Activated naive CD4-positive, alpha-beta T cell treated with anti-CD3 and anti-CD28 coated beads for 36 hours (primary cell): ENCODE results near the gene PRDM15. TPM values are rescaled to one million over a fixed set of nuclear protein-coding genes. Genes with fewer than 3 reads are reported as not detected.

ENCODE experiments used
- CTCF ChIA-PET: fragments of 350-600 bp; sonication (Branson Sonifier 250); formaldehyde crosslinking; loops from one replicate; lab custom pipeline; 2021; ENCODE audit warnings: antibody characterized with exemption; lab: Charles Lee
- DNase-seq: peaks from one replicate; pipeline ENCODE4 v3.0.0-alpha.2; 2020
- H3K27ac Mint-ChIP-seq: one replicate; pipeline ENCODE4 v1.8.0; 2021; ENCODE audit warnings: mild to moderate bottlenecking, mixed read lengths
- H3K27me3 Mint-ChIP-seq: one replicate; pipeline ENCODE4 v1.8.0; 2021; ENCODE audit warnings: low read depth, mixed read lengths
- H3K36me3 Mint-ChIP-seq: one replicate; pipeline ENCODE4 v1.8.0; 2021; ENCODE audit warnings: low read depth, mixed read lengths
- H3K4me1 Mint-ChIP-seq: one replicate; pipeline ENCODE4 v1.8.0; 2021; ENCODE audit warnings: low read depth, mixed read lengths
- H3K4me3 Mint-ChIP-seq: one replicate; pipeline ENCODE4 v1.8.0; 2021; ENCODE audit warnings: mild to moderate bottlenecking, moderate library complexity, mixed read lengths
- H3K9me3 Mint-ChIP-seq: one replicate; pipeline ENCODE4 v1.8.0; 2021; ENCODE audit warnings: mixed read lengths
- intact Hi-C: fragments of 100-400 bp; cut with micrococcal nuclease; formaldehyde crosslinking; loops from one replicate; pipeline ENCODE4 v1.15.1; 2023
- total RNA-seq, 2 experiments: library from RNA; stranded (reverse); gene quantifications; one replicate each; pipeline ENCODE4 v1.2.3, GENCODE V29; 2021

Gene PRDM15
- total RNA-seq, 2 experiments from 2014 or later = 9.6 to 9.8 TPM

DNA sequence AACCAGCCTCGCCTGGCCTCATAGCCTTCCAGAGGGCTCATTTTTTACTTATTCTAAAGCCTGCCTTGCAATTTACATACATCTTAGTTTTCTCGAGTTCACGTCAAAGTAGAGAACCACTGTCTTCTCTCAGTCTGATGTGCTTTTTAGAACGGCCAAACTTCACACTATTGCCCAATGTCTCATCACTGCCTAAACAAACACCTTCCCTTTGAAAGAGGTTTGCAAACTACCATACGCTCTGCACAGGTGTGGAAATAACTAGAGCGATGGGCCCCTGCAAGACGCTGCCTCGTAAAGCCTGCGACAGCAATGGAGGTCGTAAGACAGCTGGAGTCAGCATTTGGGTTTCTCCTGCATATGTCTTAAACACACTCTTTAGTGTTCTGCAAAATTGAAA, 22.6 kb downstream of the PRDM15 start:
- CTCF ChIA-PET = no interaction called here
- H3K36me3 Mint-ChIP-seq = peaks cover 25% of the 10 kb centered on the region
- intact Hi-C loops = no loop called here
- no peaks in the 10 kb centered on the region for H3K9me3 Mint-ChIP-seq
- no peaks in the 10 kb centered on the region for H3K4me1 Mint-ChIP-seq
- no peak overlapping the region for H3K27ac Mint-ChIP-seq
- no peaks in the 10 kb centered on the region for H3K27me3 Mint-ChIP-seq
- no peak overlapping the region for H3K4me3 Mint-ChIP-seq
- no peak for DNase-seq

DNA sequence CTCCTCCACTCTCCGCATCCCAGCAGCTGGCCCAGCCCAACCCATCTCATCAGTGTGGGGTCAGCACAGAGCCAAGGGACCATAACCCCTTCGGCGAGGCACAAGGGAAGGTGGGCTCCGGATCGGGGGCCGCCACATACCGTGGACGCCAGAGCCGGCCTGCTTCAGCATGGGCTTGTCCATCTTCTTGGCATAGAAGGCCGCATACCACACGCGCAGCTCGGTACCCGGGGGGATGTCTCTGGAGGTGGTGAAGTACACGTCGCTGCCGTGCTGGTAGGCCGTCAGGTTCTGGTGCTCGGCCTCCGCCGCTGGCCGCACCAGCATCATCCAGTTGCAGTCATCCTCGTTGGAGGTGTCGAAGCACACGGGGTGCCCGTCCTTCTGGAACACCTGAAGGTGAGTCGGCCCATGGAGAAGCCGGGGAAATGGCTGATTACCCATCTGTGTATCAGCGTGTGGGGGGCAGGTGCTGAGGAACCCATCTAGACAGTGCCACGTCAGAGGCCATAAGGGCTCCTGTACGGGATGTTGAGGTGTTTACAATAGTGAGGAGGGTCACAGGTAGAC, 24.6 kb downstream of the PRDM15 start:
- Mint-ChIP-seq H3K4me3 (no peak overlapping the region), H3K4me1 (no peaks in the 10 kb centered on the region), H3K27ac (no peak overlapping the region), H3K27me3 (no peaks in the 10 kb centered on the region), H3K36me3 (peaks cover 25% of the 10 kb centered on the region), H3K9me3 (no peaks in the 10 kb centered on the region)
- intact Hi-C loops = no loop called here
- CTCF ChIA-PET = no interaction called here
- DNase-seq = no peak

DNA sequence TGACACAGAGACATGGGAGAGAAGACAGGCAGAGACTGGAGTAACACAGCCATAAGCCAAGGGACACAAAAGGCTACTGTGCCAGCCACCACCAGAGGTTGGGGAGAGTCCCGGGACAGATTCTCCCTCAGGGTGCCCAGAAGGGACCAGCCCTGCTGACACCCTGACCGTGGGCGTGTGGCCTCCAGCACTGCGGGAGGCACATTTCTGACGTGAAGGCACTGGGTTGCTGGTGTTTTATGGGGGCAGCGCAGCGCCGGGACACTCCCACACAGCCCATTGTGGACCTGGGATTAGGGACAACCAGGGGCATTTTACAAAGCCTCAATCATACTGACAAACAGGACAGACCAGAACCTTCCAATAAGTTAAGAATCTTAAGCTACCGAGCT, 26.2 kb downstream of the PRDM15 start:
- no peaks in the 10 kb centered on the region for H3K9me3 Mint-ChIP-seq
- no peaks in the 10 kb centered on the region for H3K4me1 Mint-ChIP-seq
- CTCF ChIA-PET = interaction anchor here (1.1 to 1.2 kb wide), 2 partner anchors 37 to 265 kb away, joined by 3 to 4 read pairs; no protein-coding TSS in a partner anchor
- no peak overlapping the region for H3K27ac Mint-ChIP-seq
- H3K36me3 Mint-ChIP-seq = peaks cover 24% of the 10 kb centered on the region
- no peaks in the 10 kb centered on the region for H3K27me3 Mint-ChIP-seq
- intact Hi-C loops = no loop called here
- no peak overlapping the region for H3K4me3 Mint-ChIP-seq
- no peak for DNase-seq

DNA sequence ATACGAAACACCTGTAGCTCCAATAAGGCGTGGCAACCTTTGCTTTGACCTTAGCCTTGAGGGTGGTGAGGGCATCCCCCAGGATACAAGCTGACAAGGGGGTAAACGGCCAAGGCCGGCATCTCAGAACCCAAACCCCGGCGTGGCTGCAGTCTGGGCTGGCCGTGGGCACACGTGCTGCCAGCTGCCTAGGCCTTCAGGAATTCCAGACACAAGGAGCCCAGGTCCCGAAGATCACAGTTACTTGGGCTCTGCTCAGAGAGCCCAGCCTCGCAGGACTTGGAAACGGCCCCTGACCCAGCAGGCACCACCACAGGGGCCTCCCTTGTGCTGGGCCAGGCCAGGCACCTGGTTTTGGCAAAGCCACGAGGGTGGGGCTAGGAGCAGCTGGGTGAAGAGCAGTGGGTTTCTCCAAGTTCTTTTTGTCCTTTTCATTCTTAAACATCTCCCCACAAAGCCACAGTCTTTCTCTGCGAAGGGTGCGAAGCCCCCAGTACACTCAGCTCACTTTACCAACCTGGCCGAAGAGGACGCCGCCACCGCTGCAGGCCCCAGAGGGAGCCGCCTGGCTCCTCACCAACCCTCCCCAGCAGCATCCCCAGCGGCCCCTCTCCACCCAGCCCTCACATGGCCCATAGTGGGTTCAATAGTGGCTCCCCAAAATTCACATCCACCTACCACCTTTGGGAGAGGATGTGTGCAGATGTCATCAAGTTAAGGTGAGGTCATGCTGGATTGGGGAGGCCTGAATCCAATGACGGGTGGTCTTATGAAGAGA, 26.8 kb downstream of the PRDM15 start:
- H3K27ac Mint-ChIP-seq = no peak overlapping the region
- peaks cover 20% of the 10 kb centered on the region for H3K36me3 Mint-ChIP-seq
- no peaks in the 10 kb centered on the region for H3K9me3 Mint-ChIP-seq
- no peaks in the 10 kb centered on the region for H3K4me1 Mint-ChIP-seq
- H3K27me3 Mint-ChIP-seq = no peaks in the 10 kb centered on the region
- CTCF ChIA-PET = interaction anchor here (1.1 kb wide), 1 partner anchor 266 kb away, joined by 4 read pairs; no protein-coding TSS in a partner anchor
- intact Hi-C loops = no loop called here
- no peak overlapping the region for H3K4me3 Mint-ChIP-seq
- DNase-seq = no peak

DNA sequence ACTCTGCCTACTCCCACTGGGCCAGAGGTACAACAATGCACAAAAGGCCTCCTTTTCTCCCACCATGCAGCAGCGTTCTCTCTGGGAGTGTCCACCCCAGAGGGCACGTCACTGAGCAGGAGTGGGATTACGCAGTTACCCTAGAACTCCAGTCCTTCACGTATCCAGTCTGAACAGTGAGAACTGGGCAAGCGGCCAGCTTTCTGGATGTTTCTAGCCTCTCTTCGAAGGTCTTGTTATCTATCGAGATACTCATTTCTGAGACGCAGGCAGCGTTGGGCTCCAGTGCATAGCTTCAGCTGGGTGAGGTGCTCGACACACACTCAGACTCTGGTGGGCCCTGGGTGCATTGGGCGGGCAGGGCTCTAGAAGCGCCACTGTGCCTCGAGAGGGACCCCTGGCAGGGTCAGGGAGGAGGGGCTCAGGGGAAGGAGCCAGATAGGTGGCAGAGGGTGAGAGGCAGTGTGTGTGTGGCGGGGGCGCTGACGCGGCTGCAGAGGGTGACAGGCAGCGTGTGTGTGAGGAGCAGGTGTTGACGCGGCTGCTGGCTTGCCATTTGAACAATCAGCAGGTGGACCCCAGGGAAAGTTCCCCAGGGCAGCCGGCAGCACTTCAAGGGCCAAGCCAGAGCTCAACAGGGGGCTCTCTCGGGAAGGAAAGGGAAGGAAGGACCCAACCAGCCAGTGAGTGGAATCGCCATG, 27.9 kb downstream of the PRDM15 start:
- H3K4me1 Mint-ChIP-seq = no peaks in the 10 kb centered on the region
- H3K9me3 Mint-ChIP-seq = no peaks in the 10 kb centered on the region
- H3K27ac Mint-ChIP-seq = no peak overlapping the region
- H3K36me3 Mint-ChIP-seq = peaks cover 13% of the 10 kb centered on the region
- no peak overlapping the region for H3K4me3 Mint-ChIP-seq
- no peaks in the 10 kb centered on the region for H3K27me3 Mint-ChIP-seq
- CTCF ChIA-PET = no interaction called here
- no peak for DNase-seq
- intact Hi-C loops = no loop called here

DNA sequence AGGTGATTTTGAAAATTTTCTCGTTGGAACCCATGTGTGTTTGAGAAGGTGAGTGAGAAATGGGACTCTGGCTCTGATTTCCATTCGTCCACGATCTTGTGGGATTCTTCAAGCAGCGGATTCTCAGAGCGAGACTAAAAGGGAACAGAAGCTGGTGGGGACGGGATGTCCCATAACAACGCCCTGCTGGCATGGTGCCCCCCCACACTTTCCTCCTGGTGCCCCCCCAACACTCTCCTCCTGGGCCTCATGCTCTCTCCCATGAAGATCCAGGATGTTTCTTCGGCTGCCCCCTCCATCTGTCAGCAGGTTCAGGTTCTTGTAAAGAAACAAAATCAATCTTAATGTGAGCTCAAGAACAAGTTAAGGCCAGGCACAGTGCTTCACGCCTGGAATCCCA, 29.1 kb downstream of the PRDM15 start:
- CTCF ChIA-PET = interaction anchor here (1.1 kb wide), 1 partner anchor 33 kb away, joined by 3 read pairs; no protein-coding TSS in a partner anchor
- no peak overlapping the region for H3K27ac Mint-ChIP-seq
- intact Hi-C loops = no loop called here
- DNase-seq = no peak
- no peaks in the 10 kb centered on the region for H3K9me3 Mint-ChIP-seq
- H3K36me3 Mint-ChIP-seq = peaks cover 12% of the 10 kb centered on the region
- H3K4me1 Mint-ChIP-seq = no peaks in the 10 kb centered on the region
- H3K27me3 Mint-ChIP-seq = no peaks in the 10 kb centered on the region
- no peak overlapping the region for H3K4me3 Mint-ChIP-seq

DNA sequence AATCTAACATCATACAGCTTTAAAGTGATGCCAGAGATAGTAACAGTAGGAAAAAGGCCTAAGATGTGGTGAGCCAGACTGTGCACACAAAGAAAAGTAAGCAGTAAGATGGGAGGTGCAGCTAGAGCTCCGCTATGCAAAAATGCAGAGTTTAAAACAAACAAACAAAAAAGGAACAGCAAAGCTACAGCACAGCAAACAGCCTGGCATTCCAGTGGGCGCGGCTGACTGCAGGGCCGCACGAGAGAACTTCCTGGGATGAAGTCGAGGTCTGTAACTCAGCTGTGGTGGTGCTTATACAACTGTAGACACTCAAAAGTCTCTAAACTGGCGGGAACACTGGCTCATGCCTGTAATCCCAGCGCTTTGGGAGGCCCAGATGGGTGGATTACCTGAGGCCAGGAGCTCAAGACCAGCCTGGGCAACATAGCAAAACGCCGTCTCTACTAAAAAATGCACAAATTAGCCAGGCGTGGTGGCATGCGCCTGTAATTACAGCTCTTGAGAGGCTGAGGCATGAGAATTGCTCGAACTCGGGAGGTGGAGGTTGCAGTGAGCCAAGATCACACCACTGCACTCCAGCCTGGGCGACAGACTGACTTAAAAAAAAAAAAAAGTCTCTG, 30.1 kb downstream of the PRDM15 start:
- H3K4me3 Mint-ChIP-seq = no peak overlapping the region
- H3K27me3 Mint-ChIP-seq = no peaks in the 10 kb centered on the region
- H3K4me1 Mint-ChIP-seq = no peaks in the 10 kb centered on the region
- intact Hi-C loops = no loop called here
- CTCF ChIA-PET = interaction anchor here (0.7 kb wide), 1 partner anchor 29 kb away, joined by 3 read pairs; no protein-coding TSS in a partner anchor
- H3K36me3 Mint-ChIP-seq = peaks cover 8% of the 10 kb centered on the region
- no peak overlapping the region for H3K27ac Mint-ChIP-seq
- no peaks in the 10 kb centered on the region for H3K9me3 Mint-ChIP-seq
- no peak for DNase-seq

DNA sequence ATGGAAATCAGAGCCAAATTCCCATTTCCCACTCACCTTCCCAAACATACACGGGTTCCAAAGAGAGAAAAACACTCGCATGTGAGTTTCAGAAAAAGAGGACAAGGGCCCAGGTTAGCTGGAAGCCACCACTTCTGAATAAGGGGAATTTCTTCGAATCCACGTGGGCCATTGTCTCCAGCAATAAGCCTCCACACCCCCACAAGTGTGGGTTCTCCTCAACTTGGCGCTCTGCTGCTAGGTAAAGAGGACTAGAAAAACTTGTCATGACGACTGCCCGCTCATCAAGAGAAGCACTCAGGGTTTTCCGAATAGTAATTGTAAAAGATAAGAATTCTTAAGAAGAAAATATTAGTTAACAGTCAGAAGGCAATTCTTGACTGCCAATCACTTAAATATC, 30.6 kb downstream of the PRDM15 start:
- CTCF ChIA-PET = interaction anchor here (0.7 kb wide), 1 partner anchor 28 kb away, joined by 3 read pairs; no protein-coding TSS in a partner anchor
- no peaks in the 10 kb centered on the region for H3K27me3 Mint-ChIP-seq
- intact Hi-C loops = no loop called here
- DNase-seq = no peak
- H3K4me1 Mint-ChIP-seq = no peaks in the 10 kb centered on the region
- no peak overlapping the region for H3K27ac Mint-ChIP-seq
- peaks cover 5% of the 10 kb centered on the region for H3K36me3 Mint-ChIP-seq
- no peak overlapping the region for H3K4me3 Mint-ChIP-seq
- H3K9me3 Mint-ChIP-seq = no peaks in the 10 kb centered on the region

DNA sequence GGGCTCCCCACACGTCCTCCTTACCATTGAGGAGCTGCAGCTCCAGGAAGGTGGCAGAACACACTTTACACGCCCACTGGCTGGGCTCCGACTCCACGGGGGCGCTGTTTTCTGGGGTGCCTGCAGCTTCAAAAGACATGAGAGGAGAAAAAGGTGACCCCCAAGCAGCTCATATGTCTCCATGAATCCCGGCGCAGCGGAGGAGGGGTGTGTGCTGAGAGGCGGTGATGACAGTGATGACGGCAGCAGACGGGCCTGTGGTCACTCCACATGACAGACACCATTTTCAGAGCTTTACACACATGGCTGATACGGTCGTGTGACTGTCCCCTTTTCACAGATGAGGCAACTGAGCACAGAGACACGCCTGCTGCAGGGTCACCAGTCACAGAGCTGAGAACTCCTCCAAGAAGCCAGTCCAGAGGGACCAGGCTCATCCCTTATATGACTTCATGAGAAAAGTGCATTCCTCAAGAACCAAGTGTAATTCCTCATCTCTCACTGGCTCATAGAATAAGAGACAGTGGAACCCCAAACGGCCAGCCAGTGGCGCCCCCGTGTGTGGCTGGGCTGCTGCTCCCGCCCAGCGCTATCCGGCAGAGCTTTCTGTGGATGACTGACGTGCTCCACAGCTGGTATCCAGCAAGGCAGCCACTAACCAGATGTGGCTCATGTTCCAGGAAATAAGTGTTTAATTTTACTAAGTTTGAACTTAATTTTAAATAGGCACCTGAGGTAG, 31.9 kb downstream of the PRDM15 start:
- Mint-ChIP-seq H3K4me1 (no peaks in the 10 kb centered on the region), H3K36me3 (peaks cover 10% of the 10 kb centered on the region)
- CTCF ChIA-PET = interaction anchor here (1.2 kb wide), 1 partner anchor 261 kb away, joined by 4 read pairs; no protein-coding TSS in a partner anchor

DNA sequence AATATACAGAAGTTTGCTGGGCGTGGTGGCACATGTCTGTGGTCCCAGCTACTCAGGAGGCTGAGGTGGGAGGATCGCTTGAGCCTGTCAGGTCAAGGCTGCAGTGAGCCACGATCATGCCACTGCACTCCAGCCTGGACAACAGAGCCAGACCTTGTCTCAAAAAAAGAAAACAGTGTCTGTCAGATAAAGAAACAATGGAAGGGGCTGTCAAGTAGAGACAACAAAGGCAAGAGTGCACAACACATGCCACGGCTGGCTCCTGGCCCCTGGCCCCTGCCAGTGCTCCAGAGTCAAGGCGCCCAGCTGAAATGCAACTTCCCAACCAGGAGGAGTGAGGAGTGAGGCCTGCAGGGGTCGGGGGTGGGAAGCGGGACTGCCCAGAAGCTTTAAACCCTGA, 32.6 kb downstream of the PRDM15 start:
- H3K36me3 Mint-ChIP-seq = peaks cover 15% of the 10 kb centered on the region
- H3K4me1 Mint-ChIP-seq = no peaks in the 10 kb centered on the region
- no peak overlapping the region for H3K4me3 Mint-ChIP-seq
- H3K27me3 Mint-ChIP-seq = no peaks in the 10 kb centered on the region
- H3K27ac Mint-ChIP-seq = no peak overlapping the region
- H3K9me3 Mint-ChIP-seq = no peaks in the 10 kb centered on the region
- CTCF ChIA-PET = no interaction called here
- intact Hi-C loops = no loop called here
- DNase-seq = no peak

More for the DNA sequence above, 31.9 kb downstream of the PRDM15 start:
- intact Hi-C loops = no loop called here
- Mint-ChIP-seq H3K9me3 (no peaks in the 10 kb centered on the region), H3K4me3 (no peak overlapping the region), H3K27ac (no peak overlapping the region), H3K27me3 (no peaks in the 10 kb centered on the region)
- no peak for DNase-seq

DNA sequence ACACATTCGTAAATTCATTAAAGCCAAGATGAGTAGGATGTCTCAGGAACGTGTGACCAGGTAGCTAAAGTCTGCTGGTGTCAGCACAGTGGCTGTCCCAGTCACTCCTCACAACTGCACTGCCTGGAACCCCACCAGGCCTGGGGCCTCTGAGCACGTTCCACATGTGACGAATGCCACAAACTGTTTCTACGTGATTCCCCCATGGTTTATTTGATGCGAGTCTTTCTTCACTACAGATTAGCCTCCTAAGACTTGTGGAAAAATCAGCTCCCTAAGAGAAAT, 33.2 kb downstream of the PRDM15 start:
- Mint-ChIP-seq H3K4me3 (no peak overlapping the region), H3K9me3 (peaks cover 5% of the 10 kb centered on the region), H3K27ac (no peak overlapping the region), H3K27me3 (no peaks in the 10 kb centered on the region), H3K36me3 (peaks cover 20% of the 10 kb centered on the region), H3K4me1 (no peaks in the 10 kb centered on the region)
- intact Hi-C loops = no loop called here
- CTCF ChIA-PET = no interaction called here
- no peak for DNase-seq
